Measurements from ENCODE around the gene SUPT5H.

Gene SUPT5H

GRCh38 chr19:39525205-39525604, 79.8 kb downstream of the SUPT5H start:
- no peak overlapping the region for H3K4me3 ChIP-seq (ENCODE audit: low read length)
- H3K4me2 ChIP-seq (ENCODE audit: low read depth, low read length) = no peak overlapping the region
- no peaks in the 10 kb centered on the region for H3K79me2 ChIP-seq (ENCODE audit: low read length)
- H3F3A ChIP-seq (ENCODE audit: insufficient read depth, low read length) = no peaks in the 10 kb centered on the region
- H3K4me1 ChIP-seq (ENCODE audit: low read length) = no peaks in the 10 kb centered on the region
- no peak overlapping the region for H3K9ac ChIP-seq (ENCODE audit: low read length)
- no peaks in the 10 kb centered on the region for H3K9me2 ChIP-seq (replicated peaks; ENCODE audit: insufficient read depth, low read length)
- TF ChIP-seq EZH2phosphoT487 (IDR thresholded peaks at IDR 0.05; ENCODE audit: low read length) = no peak
- no peak for TF ChIP-seq CTCF (IDR thresholded peaks at IDR 0.05; ENCODE audit: low read length)
- no peak for TF ChIP-seq EZH2 (optimal IDR thresholded peaks at IDR 0.05; ENCODE audit: low read depth, low read length)
- H3K27ac ChIP-seq (ENCODE audit: low read length) = no peak overlapping the region
- no peak for DNase-seq
- no peak overlapping the region for H2AFZ ChIP-seq (ENCODE audit: low read length)
- no peaks in the 10 kb centered on the region for H3K36me3 ChIP-seq (replicated peaks; ENCODE audit: insufficient read depth, low read length)
- no peaks in the 10 kb centered on the region for H3K9me3 ChIP-seq (replicated peaks; ENCODE audit: insufficient read depth, low read length)
- no peaks in the 10 kb centered on the region for H4K20me1 ChIP-seq (ENCODE audit: insufficient read depth, low read length)
- H3K27me3 ChIP-seq (replicated peaks; ENCODE audit: insufficient read depth, low read length) = no peaks in the 10 kb centered on the region
